Effector memory CD4-positive, alpha-beta T cell (primary cell): Measurements from ENCODE around the gene FBXO7.

Experiments
- DNase-seq, 3 donors: peaks; one replicate each; pipeline ENCODE4 v3.0.0-alpha.2; 2020
- H3K27ac ChIP-seq: 2 replicates; pipeline ENCODE4 v1.7.0; 2013; ENCODE audit warnings: mild to moderate bottlenecking, low read length, moderate library complexity; ENCODE audit not compliant: insufficient read depth, poor library complexity, severe bottlenecking
- H3K27me3 ChIP-seq: replicated peaks from 2 replicates; pipeline ENCODE4 v1.7.0; 2013; ENCODE audit warnings: mild to moderate bottlenecking, low read length; ENCODE audit not compliant: insufficient read depth, control insufficient read depth, poor library complexity, severe bottlenecking
- H3K36me3 ChIP-seq: 2 replicates; pipeline ENCODE4 v1.7.0; 2013; ENCODE audit warnings: mild to moderate bottlenecking, low read length, moderate library complexity; ENCODE audit not compliant: control insufficient read depth, insufficient read depth
- H3K4me1 ChIP-seq: 2 replicates; pipeline ENCODE4 v1.7.0; 2013; ENCODE audit warnings: low read length, mild to moderate bottlenecking; ENCODE audit not compliant: control insufficient read depth, insufficient read depth, poor library complexity, severe bottlenecking
- H3K4me3 ChIP-seq: 2 replicates; pipeline ENCODE4 v1.7.0; 2013; ENCODE audit warnings: low read length, low read depth, mild to moderate bottlenecking; ENCODE audit not compliant: insufficient read depth, poor library complexity, severe bottlenecking
- H3K9me3 ChIP-seq: 2 replicates; pipeline ENCODE4 v1.7.0; 2013; ENCODE audit warnings: mild to moderate bottlenecking, low read length, moderate library complexity; ENCODE audit not compliant: control insufficient read depth

The FBXO7 gene

GRCh38 chr22:32486656-32487390, 12.2 kb downstream of the FBXO7 start:
- Histone ChIP-seq H3K4me3 (no peak overlapping the region), H3K27ac (no peak overlapping the region), H3K27me3 (no peaks in the 10 kb centered on the region), H3K9me3 (no peaks in the 10 kb centered on the region), H3K36me3 (peaks cover 64% of the 10 kb centered on the region), H3K4me1 (no peaks in the 10 kb centered on the region)
- DNase-seq, result no peak

- Histone ChIP-seq H3K4me3 (no peak overlapping the region), H3K27ac (no peak overlapping the region), H3K27me3 (no peaks in the 10 kb centered on the region), H3K36me3 (peaks cover 67% of the 10 kb centered on the region), H3K9me3 (no peaks in the 10 kb centered on the region), H3K4me1 (no peaks in the 10 kb centered on the region)
- no peak for DNase-seq
Measured at GRCh38 chr22:32487461-32487860, 12.8 kb downstream of the FBXO7 start.

DNA sequence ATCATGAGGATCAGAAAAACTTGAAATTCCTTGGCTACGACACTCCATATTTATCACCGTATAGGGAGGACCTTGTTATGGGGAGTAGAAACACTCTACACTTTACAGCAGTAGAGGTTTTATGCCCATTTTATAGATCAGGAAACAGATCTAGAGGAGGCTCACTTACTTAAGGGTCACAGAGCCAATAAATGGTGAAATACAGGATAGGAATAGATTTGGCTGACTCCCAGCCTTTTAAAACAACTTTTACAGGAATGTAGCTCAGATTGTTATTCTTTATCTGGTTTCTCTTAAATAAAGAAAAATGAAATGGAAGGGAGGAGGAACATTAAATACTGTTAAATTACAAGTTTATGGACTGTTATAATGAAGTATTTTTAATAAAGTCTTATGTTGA, 14.8 kb downstream of the FBXO7 start:
- peaks cover 82% of the 10 kb centered on the region for H3K36me3 ChIP-seq
- no peaks in the 10 kb centered on the region for H3K9me3 ChIP-seq
- H3K4me3 ChIP-seq, result no peak overlapping the region
- no peak for DNase-seq
- no peaks in the 10 kb centered on the region for H3K27me3 ChIP-seq
- H3K27ac ChIP-seq, result no peak overlapping the region
- no peaks in the 10 kb centered on the region for H3K4me1 ChIP-seq

DNA sequence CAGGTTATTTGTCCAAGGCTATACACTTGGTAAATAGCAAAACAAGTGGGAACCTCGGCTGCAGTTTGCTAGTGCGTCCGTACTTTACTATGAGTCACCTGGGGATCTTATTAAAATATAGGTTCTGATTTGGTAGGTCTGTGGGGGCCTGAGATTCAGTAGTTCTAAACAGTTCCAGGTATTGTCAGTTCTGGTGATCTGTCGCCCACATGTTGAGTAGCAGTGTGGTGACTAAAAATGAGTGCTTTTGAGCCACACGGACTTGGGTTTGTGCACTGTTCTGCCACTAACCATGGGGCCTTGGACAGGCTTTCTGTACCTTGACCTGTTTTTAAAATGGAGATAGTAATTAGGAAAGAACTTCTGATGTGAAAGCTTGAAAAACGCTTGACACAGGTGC, 15.7 kb downstream of the FBXO7 start:
- DNase-seq, result no peak
- no peak overlapping the region for H3K27ac ChIP-seq
- no peak overlapping the region for H3K4me3 ChIP-seq
- H3K4me1 ChIP-seq, result no peaks in the 10 kb centered on the region
- peaks cover 85% of the 10 kb centered on the region for H3K36me3 ChIP-seq
- H3K27me3 ChIP-seq, result no peaks in the 10 kb centered on the region
- H3K9me3 ChIP-seq, result no peaks in the 10 kb centered on the region

- H3K4me3 ChIP-seq, result no peak overlapping the region
- H3K27ac ChIP-seq, result no peak overlapping the region
- H3K27me3 ChIP-seq, result no peaks in the 10 kb centered on the region
- DNase-seq, result no peak
- H3K9me3 ChIP-seq, result no peaks in the 10 kb centered on the region
- no peaks in the 10 kb centered on the region for H3K4me1 ChIP-seq
- peaks cover 81% of the 10 kb centered on the region for H3K36me3 ChIP-seq
Measured at GRCh38 chr22:32492111-32492510, 17.5 kb downstream of the FBXO7 start.

DNA sequence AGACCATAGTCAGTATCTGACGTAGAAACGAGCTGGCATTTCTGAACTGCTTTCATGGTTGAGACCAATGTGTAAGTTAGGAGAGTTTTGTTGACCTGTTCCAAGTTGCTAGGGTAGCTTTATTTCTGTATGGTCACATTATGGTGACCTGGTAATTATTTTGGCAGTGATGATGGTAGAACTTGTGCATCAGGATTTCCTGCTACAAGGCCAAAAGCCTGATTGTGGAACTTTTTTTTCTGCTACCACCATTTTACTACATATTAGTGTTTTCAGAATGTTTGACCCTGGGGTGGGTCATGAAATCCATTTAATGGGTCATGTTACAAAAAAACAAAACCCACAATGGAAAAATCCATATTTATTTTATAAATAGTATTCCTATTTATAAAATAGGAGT, 18.9 kb downstream of the FBXO7 start:
- no peak overlapping the region for H3K4me3 ChIP-seq
- no peak for DNase-seq
- H3K36me3 ChIP-seq, result peaks cover 81% of the 10 kb centered on the region
- no peaks in the 10 kb centered on the region for H3K4me1 ChIP-seq
- no peak overlapping the region for H3K27ac ChIP-seq
- H3K9me3 ChIP-seq, result no peaks in the 10 kb centered on the region
- H3K27me3 ChIP-seq, result no peaks in the 10 kb centered on the region

GRCh38 chr22:32494971-32495370, 20.4 kb downstream of the FBXO7 start:
- H3K27ac ChIP-seq, result no peak overlapping the region
- no peaks in the 10 kb centered on the region for H3K27me3 ChIP-seq
- DNase-seq, result no peak
- H3K4me3 ChIP-seq, result no peak overlapping the region
- peaks cover 69% of the 10 kb centered on the region for H3K36me3 ChIP-seq
- H3K9me3 ChIP-seq, result no peaks in the 10 kb centered on the region
- H3K4me1 ChIP-seq, result no peaks in the 10 kb centered on the region

DNA sequence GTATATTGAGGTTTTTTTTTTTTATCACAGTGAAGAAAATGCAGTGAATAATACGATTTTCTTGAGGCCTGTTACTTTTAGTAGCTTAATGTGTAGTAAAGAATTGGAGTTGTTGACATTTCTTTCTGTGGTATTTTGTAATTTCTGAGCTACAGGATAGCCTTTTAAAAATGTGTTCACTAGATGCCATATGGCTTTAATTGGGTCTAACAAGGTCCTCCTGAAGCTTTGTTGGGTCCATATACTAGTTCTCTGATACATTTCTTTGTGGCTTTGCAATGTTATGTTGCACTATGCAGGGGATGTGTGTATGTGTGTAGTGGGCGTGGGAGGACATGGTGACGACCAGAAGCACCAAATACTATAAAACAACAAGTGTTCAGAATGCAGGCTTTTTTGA, 25.1 kb downstream of the FBXO7 start:
- Histone ChIP-seq H3K27me3 (no peaks in the 10 kb centered on the region), H3K4me3 (no peak overlapping the region), H3K4me1 (no peaks in the 10 kb centered on the region), H3K27ac (no peak overlapping the region), H3K9me3 (no peaks in the 10 kb centered on the region), H3K36me3 (peaks cover 34% of the 10 kb centered on the region)
- no peak for DNase-seq

- Histone ChIP-seq H3K27me3 (no peaks in the 10 kb centered on the region), H3K27ac (no peak overlapping the region), H3K4me3 (no peak overlapping the region), H3K9me3 (no peaks in the 10 kb centered on the region), H3K4me1 (no peaks in the 10 kb centered on the region), H3K36me3 (peaks cover 14% of the 10 kb centered on the region)
- no peak for DNase-seq
Measured at GRCh38 chr22:32501836-32502752, 27.5 kb downstream of the FBXO7 start.

DNA sequence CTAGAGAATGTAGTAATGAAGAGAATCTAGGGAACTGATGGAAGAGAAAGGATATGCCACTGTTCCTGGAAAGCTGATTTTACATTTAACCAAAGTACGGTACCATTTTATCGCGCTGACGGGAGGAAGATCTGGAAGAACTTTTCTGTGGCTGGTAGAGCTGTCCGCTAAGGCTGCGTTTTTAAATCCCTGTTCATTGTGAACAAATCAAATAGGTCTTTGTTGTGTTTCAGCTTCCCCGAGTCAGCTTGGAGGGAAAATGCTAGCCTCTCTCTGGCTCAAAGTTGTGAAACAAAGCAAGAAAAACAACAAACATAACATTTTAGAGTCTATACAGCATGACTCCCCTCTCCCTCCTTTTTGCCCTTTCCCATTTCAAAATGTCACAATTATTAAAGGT, 34.4 kb downstream of the FBXO7 start:
- Histone ChIP-seq H3K27ac (no peak overlapping the region), H3K4me3 (no peak overlapping the region), H3K27me3 (no peaks in the 10 kb centered on the region), H3K36me3 (no peaks in the 10 kb centered on the region), H3K9me3 (no peaks in the 10 kb centered on the region), H3K4me1 (no peaks in the 10 kb centered on the region)
- DNase-seq, result no peak
